Inflammatory macrophage (primary cell): Measurements from ENCODE around the gene TTC23L.
A peak's percentile ranks its signal among the peaks of the same experiment; 100 is the strongest.
"Not testable (repeated sequence)": the region's sequence is repeated elsewhere in the genome, so short reads cannot be mapped to it uniquely, and the experiment has no call there.

Experiments
- DNase-seq, 2 donors: peaks; one replicate each; pipeline ENCODE4 v3.0.0-alpha.2; 2020 to 2022

Gene TTC23L

GRCh38 chr5:34870382-34870781, 31.4 kb downstream of the TTC23L start:
- no peak for DNase-seq

GRCh38 chr5:34876275-34876674, 37.3 kb downstream of the TTC23L start:
- no peak for DNase-seq

GRCh38 chr5:34881246-34881645, 42.3 kb downstream of the TTC23L start:
- DNase-seq: no peak

GRCh38 chr5:34886392-34887119, 47.6 kb downstream of the TTC23L start:
- DNase-seq: no peak

GRCh38 chr5:34889394-34889793, 50.4 kb downstream of the TTC23L start:
- DNase-seq: no peak

- DNase-seq: no peak
Measured at GRCh38 chr5:34891981-34892380, 53.0 kb downstream of the TTC23L start.

- no peak for DNase-seq
Measured at GRCh38 chr5:34892414-34892813, 53.5 kb downstream of the TTC23L start.

GRCh38 chr5:34894716-34895115, 55.8 kb downstream of the TTC23L start:
- no peak for DNase-seq

- DNase-seq: no peak
Measured at GRCh38 chr5:34895641-34896419, 56.9 kb downstream of the TTC23L start.

- no peak for DNase-seq
Measured at GRCh38 chr5:34897646-34898045, 58.7 kb downstream of the TTC23L start.

- DNase-seq: peak; percentile 55 to 67
Measured at GRCh38 chr5:34898258-34898895, 59.4 kb downstream of the TTC23L start.

- DNase-seq: no peak
Measured at GRCh38 chr5:34899066-34899465, 60.1 kb downstream of the TTC23L start.

GRCh38 chr5:34900652-34901051, 61.7 kb downstream of the TTC23L start:
- DNase-seq: no peak

GRCh38 chr5:34903260-34903659, 64.3 kb downstream of the TTC23L start:
- DNase-seq: no peak

- no peak for DNase-seq
Measured at GRCh38 chr5:34905564-34905963, 66.6 kb downstream of the TTC23L start.

GRCh38 chr5:34913072-34913471, 74.1 kb downstream of the TTC23L start:
- no peak for DNase-seq

GRCh38 chr5:34914671-34915138, 75.7 kb downstream of the TTC23L start:
- DNase-seq: no peak

- peak; percentile 97 to 98 for DNase-seq
Measured at GRCh38 chr5:34915139-34915855, 76.3 kb downstream of the TTC23L start, which contains the start of the genes BRIX1 and RAD1. Gene BRIX1 (plus strand): TSS chr5:34915711. CDS start chr5:34915739, 28 bp downstream. Gene RAD1 (minus strand): TSS chr5:34915504. CDS start chr5:34914892, 612 bp downstream.

GRCh38 chr5:34915856-34916192, 76.9 kb downstream of the TTC23L start:
- peak in 1 of 2 donors; percentile 22 for DNase-seq

- DNase-seq: no peak
Measured at GRCh38 chr5:34916518-34916917, 77.6 kb downstream of the TTC23L start.

- DNase-seq: no peak
Measured at GRCh38 chr5:34918025-34918424, 79.1 kb downstream of the TTC23L start.

GRCh38 chr5:34919077-34919476, 80.1 kb downstream of the TTC23L start:
- DNase-seq: no peak

- DNase-seq: not testable (repeated sequence)
Measured at GRCh38 chr5:34923256-34923655, 84.3 kb downstream of the TTC23L start.
